ENCODE data around the gene ZC3H18.

ZC3H18 gene

DNA sequence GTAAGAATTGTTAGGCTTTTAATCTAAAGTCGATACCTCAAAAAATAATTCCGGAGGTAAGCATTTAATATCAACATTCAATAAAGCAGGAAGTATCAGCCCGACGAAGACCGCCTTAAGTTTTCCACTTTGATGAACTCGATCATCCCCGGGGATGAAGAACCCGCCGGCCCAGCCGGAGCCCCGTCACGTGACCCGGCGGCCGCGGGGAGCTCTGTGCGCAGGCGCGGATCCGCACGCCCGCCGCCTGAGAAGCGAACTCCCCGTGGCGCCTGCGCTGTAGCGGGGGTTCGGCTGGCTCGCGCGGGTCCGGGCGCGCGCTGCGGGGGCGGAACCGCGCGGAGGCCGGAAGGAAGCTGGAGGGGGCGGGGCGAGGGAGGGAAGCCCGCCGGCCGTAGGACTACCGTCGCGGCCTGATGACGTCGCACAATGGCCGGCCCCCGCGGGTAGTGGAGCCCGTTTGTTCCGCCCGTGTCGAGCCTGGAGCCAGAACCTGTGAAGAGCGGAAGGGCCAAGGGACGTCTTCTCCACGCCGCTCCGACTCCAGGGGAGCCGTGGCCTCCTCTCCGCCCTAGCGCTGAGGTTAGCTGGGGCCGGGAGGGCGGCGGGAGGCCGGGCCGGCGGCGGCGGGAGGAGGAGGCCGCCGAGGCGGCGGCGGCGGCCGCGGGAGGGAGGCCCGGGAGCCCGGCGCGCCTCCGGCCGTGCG, at the start of gene ZC3H18:
TSS of gene ZC3H18 (plus strand) at position 419 of the 706 bp plus-strand sequence. CDS start 6,721 bp downstream, outside the sequence.
- DNase-seq (ENCODE audit: low spot score) = peak; percentile 95

DNA sequence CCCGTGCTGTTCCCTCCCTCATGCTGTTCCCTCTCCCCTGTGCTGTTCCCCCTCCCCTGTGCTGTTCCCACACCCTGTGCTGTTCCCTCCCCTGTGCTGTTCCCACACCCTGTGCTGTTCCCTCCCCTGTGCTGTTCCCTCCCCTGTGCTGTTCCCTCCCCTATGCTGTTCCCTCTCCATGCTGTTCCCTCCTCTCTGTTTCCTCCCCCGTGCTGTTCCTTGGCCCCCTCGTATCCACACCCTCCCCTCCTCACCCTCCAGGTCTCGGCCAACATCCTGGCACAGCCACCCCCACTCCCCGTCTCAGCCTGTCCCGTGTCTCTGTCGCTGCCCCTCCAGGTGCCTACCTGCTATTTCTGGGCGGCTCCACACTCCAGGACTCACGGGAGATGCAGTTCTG, 48.5 kb upstream of the ZC3H18 start:
- DNase-seq (ENCODE audit: low spot score) = no peak

DNA sequence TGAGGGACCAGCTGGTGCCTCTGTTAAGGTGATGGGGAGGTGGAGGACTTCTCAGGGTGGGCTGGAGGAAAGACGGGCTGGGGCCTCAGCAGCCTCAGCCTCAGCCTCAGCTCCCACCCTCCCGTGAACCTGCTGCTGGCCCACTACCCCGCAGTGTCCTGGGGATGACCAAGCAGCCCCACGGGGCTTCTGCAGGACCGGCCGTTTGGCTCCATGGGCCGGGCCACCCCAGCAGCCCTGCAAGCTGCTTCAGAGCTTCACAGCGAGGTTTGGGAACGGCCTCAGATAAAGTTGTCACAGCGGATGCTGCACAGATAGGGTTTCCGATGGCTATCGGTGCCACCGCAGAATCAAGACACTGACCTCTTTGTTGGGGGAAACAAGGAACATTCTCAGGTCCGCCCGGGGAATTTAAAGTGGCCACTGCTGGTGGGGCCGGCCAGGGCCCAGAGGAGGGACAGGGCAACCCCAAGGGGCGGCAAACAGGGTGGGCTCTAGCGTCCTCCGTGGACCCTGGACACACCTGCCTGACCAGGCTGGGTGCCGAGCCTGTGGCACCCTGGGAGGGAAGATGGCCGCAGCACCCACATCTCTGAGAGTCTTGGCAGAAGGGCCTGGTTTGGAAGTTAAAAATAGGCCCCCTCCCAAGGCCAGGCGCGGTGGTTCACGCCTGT, 47.8 kb upstream of the ZC3H18 start:
- DNase-seq (ENCODE audit: low spot score) = no peak

DNA sequence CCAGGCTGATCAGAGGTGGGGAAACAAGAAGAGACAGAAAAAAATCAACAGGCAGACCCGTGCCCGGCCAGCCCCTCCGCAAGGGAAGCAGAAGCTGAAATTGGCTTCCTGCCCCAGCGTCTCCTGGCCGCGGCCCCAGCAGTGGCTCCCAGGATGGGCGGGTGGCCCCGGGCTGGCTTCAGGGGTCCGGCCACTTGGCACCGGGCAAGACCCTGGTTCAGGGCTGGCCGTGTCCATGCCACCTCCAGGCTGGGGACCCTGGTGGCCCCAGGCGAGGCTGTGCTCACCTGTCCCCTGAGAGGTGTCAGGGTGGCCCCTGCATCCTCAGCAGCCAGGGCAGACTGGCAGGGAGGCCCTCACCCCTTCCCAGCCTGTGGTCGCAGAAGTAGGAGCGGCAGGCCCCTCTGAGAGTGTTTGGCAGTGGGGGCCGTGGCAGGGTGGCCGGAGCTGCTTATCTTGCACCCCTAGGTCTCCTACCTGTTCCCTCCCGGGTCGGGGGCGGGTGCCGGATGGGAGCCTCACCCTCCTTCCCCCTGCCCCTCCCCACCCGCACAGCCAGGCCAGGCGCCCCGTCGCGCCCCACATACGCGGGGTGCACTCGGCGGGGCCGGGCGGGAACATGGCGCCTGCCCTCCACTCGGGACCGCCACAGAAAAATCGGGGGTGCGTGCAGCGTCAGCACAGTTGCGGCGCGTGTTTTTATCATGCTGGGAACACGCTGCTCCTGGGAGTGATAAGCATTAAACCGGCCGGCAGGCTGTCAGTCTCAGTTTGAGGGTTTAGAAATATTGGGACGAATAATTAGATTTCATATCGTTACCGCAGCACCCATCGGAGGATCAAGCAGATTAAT, 46.7 kb upstream of the ZC3H18 start:
- DNase-seq (ENCODE audit: low spot score) = no peak

DNA sequence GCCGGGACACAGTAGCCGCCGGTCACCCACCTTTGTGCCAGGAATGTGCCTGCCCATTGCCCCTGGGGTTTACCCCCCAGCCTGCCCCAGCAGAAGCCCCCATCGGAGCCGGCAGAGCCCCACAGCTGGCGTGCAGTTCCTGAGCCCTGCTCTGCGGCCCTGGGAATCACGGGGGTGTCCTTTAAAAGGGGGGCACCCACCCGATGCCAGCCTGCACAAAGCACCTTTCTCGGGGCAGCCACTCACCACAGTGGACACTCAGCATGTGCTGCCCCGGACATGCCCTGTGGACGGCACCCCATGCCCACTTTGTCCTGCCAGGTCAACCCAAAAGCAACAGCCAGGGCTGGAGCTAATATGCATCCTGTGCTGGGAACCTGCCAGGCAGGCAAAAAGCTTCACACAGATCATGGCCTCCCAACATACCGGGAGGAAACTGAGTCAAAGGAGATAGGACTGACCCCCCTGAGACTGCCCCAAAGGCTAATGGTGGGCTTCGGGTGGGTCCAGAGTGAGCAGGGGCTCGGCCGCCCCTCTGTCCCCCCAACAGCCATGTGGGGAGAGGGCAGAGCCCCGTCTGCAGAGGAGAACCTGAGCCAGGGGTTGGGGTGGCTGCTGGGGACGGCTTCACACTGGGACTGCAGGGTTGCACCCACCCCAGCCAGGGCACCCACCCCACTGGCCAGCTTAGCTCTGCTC, 45.8 kb upstream of the ZC3H18 start:
- DNase-seq (ENCODE audit: low spot score) = no peak

DNA sequence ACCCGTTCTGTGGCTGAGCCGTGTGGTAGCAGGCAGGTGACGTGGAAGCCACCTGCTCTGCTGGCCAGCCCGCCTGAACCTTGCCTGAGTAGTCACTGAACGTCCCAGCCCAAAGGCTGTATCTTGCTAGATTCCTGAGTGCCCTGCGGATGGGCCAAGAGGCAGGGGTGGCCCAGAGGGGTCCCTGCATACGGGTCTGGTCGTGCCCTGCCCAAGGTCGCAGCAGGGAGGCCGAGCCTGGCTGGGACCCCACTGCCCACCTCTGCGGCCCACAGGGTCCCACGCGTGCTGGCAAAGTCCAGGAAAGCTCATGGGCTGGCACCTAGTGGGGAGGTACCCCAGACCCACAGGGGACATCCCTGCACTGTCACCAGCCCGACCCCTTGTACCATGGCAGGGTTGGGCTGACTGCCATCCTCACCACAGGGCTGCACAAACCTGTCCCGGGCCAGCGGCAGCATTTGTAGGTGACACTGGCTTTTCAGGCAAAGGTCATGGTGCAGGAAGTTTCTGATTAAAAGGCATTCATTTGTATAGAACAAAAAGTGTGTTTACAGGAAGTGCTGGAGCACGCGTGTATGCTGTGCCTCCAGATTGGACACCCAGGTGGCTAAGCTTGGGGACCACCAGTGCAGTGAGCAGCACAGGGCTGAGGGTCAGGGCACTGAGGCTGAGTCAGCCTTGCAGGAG, 45.1 kb upstream of the ZC3H18 start:
- DNase-seq (ENCODE audit: low spot score) = no peak

DNA sequence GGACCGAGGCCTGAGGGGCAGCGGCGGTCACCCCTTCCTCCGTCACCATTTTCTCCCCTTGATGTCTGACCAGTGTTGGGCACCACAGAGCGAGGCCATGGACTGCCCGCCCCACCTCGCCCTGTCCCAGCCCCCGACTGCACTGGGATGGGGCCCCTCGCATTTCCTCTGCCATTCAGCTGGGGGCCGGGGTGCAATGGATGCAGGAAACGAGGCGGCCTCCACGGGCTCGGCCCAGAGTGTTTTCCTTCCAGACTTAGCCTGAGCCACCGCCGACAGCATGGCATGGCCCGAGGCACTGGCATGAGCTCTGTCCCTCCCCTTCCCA, 44.6 kb upstream of the ZC3H18 start:
- DNase-seq (ENCODE audit: low spot score) = no peak

DNA sequence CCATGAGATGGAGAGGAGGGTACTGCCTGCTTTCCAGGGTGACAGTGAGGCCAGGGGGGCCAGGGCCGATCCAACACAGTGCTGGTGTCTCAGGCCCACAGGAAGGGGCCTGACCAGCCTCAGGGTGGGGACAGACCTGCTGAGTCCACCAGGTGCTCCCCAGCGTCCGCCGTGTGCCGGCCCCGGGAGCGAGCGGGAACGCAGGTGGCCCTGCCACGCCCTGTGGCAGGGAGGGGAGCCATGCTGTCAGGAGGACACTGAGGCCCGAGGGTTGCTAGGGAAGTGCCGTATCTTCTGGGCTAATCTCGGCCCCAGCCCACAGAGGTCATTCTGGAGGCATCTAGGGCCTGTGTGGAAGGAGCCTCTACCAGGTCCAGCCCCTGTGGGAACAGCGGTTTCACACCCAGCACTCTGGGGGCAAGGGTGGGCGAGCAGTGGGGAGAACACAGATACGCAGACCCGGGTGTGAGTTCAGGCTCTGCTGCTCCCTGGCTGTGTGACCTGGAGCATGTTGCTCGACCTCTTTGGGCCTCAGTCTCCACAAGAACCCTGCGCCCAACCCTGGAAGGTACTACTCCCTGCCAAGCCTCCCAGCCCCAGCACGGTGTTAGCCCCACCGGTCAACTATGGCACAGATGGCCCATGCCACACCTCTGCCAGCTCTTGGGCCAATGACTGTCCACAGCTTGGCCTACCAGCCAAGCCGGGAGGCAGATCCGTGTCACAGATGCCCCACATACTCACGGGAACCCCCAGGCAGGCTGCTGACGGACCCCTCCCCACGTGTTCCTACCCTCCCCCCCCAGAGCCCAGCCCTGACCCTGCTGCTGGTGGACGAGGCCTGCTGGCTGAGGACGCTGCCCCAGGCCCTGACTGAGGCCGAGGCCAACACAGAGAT, 43.9 kb upstream of the ZC3H18 start:
- no peak for DNase-seq (ENCODE audit: low spot score)

DNA sequence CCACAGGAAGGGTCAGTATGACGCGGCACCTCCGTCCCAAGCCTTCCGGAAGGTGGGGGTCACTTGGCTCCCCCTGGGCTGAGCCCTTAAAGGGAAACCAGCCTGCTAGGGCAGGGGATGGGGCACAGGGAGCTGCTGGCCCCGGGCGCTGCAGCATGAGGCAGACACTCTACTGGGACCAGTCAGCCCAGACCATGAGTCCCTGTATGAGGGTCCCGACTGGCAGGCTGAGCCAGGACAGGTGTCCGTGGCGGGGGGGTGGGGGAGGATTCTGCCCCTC, 43.4 kb upstream of the ZC3H18 start:
- DNase-seq (ENCODE audit: low spot score) = no peak

DNA sequence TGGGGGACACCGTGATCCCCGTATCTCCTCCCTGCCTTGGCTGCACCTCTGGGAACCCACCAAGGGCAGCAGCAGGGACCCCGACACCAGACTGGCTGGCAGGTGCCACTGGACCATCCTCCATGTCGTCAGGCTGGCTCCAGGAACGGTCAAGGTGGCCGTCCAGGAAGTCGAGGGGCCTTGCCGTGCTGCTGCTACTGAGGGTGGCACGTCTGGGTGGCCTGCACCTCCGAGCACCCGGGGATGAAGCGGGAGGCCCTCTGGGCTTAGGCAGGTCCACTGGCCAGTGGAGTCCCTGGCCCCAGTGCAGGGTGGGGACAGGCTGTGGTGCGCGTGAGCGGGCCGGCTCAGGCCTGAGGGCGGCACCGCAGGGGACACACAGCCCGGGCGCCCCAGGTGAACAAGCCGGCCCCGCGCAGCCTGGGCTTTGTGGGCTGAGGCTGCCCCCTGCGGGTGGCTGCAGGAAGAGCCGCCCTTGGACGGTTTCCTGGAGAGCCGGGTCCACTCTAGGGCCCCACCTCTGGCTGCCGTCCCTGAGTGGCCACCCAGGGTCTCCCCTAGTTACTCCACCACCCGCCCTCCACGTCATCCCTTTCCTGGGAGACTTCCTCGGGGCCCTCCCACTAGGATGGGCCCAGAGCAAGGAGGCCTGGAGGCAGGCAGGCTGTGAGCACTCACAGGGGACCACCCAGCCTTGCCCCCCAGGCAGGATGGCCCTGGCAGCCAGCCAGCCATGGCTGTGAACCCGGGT, 42.8 kb upstream of the ZC3H18 start:
- no peak for DNase-seq (ENCODE audit: low spot score)

DNA sequence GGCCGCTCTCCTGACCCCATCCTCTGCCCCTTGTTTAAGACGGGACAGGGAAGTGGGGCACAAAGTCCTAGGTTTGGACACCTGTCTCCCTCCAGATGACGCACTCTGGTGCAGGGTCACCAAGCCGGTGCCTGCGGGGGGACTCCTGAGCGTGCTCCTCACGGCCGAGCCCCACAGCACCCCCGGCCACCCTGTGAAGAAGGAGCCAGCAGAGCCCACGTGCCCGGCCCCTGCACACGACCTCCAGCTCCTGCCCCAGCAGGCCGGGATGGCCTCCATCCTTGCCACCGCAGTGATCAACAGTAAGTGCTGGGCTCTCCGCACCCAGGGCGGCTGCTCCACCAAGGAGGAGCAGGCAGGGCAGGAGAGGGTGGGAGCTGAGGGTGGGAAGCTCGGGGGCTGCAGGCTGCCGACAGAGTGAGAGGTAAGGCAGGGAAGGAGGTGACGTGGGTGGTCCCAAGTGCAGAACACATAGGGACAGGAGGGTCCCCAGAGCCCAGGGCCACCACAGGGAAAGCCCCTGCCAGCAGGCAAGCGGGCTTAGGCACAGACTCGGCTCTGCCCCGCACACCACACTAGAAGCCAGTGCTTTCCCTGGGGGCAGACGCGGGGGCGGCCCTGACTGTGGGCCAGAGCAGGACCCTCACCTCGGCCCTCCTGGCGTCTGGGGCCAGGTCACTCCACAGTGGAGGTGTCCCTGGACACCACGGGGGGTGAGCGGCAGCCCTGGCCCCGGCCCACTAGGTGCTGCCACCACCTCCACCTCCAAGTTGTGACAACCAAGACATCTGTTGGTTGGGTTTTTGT, 42.1 kb upstream of the ZC3H18 start:
- no peak for DNase-seq (ENCODE audit: low spot score)

DNA sequence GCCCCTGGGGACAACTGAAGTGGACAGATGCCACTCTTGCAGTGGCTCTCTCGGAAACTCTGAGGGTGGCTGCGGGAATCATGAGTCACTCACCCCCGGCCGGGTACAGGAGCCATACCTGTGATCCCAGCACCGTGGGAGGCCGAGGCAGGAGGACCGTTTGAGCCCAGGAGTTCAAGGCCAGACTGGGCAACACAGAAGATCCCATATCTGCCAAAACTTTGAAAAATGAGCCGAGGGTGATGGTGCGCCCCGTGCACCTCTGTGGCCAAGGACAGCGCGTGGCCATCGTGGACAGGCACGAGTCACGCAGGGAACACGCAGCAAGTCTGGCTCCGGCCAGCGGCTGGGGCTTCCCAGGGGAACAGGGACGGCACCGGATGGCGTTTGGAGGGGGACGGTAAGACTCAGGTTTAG, 41.3 kb upstream of the ZC3H18 start:
- DNase-seq (ENCODE audit: low spot score) = no peak

DNA sequence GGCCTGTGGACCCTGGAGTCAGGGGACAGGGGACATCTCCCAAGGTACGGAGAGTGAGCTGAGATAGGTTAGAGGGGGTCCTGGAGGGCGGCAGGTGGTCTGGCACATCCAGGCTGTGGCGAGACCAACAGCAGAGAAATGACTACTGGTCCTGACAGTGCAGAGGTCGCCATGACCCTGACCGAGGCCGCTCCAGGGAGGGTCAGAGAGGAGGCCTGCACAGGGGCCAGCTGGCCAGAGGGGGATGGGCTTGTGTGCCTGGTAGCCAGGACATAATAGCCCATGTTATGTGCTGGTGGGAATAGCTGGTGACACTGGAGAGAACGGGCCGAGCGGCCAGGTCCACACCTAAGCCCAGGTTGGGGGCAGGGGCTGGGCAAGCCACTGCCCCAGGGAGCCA, 40.6 kb upstream of the ZC3H18 start:
- DNase-seq (ENCODE audit: low spot score) = no peak

DNA sequence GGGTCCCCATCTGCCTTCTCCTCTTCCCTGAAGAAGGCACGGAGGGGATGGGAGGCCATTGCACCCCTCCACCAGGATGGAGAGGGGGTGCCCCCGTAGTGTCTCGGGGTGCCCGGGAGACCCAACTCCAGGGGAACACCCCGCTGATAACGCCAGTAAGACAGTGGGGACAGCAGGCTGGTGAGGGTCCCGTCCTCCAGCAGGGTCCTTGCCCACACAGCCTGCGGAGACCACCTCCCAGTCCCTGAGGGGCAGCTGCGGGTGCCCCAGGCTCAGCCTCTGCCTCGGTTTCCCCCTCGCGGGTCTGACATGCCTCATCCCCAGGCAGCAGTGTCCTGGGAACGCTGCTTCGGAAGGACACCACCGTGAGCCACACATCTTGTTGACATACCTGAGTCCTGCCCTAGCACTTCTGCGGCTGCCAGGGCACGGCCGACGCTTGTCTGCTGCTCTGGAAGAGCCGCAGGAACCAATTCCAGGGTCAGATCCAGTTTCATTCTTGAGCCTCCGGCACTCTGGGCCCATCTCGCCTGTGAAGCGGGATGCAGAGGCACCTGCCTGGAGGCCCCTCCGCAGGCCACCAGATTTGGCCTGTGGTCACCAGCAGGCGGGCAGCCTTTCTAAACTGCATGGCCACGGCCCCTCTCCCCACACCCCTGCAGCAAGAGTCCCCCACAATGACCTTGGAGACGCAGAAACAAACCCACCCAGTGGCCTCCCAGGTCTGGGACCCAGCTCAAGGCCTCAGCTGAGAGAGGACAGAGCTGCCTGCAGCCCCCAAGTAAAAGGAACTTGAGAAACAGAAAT, 39.9 kb upstream of the ZC3H18 start:
- no peak for DNase-seq (ENCODE audit: low spot score)

DNA sequence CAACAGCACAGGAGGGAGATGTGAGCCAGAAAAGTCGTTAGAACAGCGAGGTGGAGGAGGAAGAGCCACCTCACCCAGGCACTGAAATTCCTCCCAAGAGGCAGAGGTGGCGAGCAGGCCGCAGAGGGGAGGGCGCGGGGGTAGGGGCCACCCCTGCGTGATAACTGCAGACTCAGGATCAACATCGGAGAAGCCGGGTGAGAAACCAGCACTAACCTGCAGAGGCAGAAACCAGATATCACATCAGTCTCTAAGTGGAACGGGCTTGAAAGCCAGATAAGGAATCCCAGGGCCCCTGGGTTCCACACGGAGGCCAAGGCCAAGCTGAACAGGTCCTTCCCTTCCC, 39.4 kb upstream of the ZC3H18 start:
- no peak for DNase-seq (ENCODE audit: low spot score)

DNA sequence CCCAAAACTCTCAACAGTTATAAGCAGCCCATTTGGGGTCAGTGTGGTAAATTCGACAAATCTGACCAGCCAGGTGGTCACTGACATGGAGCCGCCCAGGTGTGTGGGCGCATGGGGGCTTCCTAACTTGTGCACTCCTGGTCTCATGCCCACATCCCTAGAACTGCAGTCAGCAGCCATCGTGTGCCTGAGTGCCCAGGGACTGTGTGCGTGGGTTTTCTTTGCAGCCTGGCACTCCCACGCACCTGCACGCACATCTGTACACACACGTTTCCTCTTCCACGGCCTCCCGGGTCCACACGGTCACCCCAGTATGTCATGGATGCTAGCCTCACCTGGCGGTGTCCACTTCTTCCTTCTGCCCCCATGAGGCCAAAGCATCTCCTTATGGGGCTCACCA, 38.9 kb upstream of the ZC3H18 start:
- no peak for DNase-seq (ENCODE audit: low spot score)

DNA sequence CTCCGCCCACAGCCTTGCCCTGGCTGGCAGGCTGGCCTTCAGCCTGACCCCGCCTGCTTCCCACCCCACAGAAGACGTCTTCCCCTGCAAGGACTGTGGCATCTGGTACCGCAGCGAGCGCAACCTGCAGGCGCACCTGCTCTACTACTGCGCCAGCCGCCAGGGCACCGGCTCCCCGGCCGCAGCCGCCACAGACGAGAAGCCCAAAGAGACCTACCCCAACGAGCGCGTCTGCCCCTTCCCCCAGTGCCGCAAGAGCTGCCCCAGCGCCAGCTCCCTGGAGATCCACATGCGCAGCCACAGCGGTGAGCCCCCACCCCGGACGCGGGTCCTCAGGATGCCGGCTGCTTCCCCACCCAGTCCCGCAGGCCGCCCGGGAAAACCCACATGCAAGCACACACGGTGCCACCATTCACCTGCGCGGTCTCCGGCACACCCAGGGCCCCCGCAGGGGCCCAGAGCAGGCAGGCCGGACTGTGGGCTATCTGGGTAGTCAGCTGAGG, 38.2 kb upstream of the ZC3H18 start:
- DNase-seq (ENCODE audit: low spot score) = no peak

DNA sequence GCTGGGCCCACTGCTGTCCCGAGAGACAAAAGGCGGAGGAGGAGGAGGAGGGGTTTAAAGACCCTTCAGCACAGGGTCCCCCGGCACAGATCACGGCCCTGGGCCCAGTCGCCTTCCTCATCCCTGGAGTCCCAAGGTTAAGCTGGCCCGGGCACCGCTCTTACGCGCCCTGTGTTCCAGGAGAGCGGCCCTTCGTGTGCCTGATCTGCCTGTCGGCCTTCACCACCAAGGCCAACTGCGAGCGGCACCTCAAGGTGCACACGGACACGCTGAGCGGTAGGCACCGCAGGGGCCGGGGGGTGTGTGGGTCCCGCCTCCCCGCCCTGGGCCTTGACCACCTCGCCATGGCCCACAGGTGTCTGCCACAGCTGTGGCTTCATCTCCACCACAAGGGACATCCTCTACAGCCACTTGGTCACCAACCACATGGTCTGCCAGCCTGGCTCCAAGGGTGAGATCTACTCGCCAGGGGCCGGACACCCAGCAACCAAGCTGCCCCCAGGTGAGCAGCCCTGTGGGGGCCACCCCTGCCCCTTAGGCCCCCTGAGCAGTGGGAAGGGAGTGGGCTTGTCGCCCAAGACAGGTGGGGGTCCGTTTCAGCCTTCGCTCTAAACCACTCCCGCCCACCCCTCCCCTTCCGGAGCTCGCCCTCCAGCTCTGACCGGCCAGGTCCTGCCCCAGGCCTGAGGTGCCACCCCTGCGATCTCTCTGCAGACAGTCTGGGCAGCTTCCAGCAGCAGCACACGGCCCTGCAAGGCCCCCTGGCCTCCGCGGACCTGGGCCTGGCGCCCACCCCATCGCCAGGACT, 37.6 kb upstream of the ZC3H18 start:
- DNase-seq (ENCODE audit: low spot score) = no peak
